ENCODE data around the gene PPM1H.

PPM1H gene

GRCh38 chr12:62717643-62718042 lies 217.3 kb downstream of the PPM1H start:
- no peak overlapping the region for H3K4me3 ChIP-seq (ENCODE audit: low read length)
- TF ChIP-seq CTCF (IDR thresholded peaks at IDR 0.05; ENCODE audit: insufficient read depth, low read depth, low read length, missing control alignments), result no peak
- DNase-seq (ENCODE audit: low read depth), result no peak

GRCh38 chr12:62716866-62717525 lies 218.0 kb downstream of the PPM1H start:
- peak; percentile 49 for DNase-seq (ENCODE audit: low read depth)
- H3K4me3 ChIP-seq (ENCODE audit: low read length), result no peak overlapping the region
- no peak for TF ChIP-seq CTCF (IDR thresholded peaks at IDR 0.05; ENCODE audit: insufficient read depth, low read depth, low read length, missing control alignments)

- no peak for TF ChIP-seq CTCF (IDR thresholded peaks at IDR 0.05; ENCODE audit: insufficient read depth, low read depth, low read length, missing control alignments)
- H3K4me3 ChIP-seq (ENCODE audit: low read length), result no peak overlapping the region
- DNase-seq (ENCODE audit: low read depth), result no peak
Measured at GRCh38 chr12:62716037-62716436, 218.9 kb downstream of the PPM1H start.

- TF ChIP-seq CTCF (IDR thresholded peaks at IDR 0.05; ENCODE audit: insufficient read depth, low read depth, low read length, missing control alignments), result no peak
- no peak overlapping the region for H3K4me3 ChIP-seq (ENCODE audit: low read length)
- no peak for DNase-seq (ENCODE audit: low read depth)
Measured at GRCh38 chr12:62714774-62715721, 219.9 kb downstream of the PPM1H start.

- no peak for TF ChIP-seq CTCF (IDR thresholded peaks at IDR 0.05; ENCODE audit: insufficient read depth, low read depth, low read length, missing control alignments)
- H3K4me3 ChIP-seq (ENCODE audit: low read length), result no peak overlapping the region
- DNase-seq (ENCODE audit: low read depth), result no peak
Measured at GRCh38 chr12:62714181-62714773, 220.7 kb downstream of the PPM1H start.

- no peak overlapping the region for H3K4me3 ChIP-seq (ENCODE audit: low read length)
- no peak for DNase-seq (ENCODE audit: low read depth)
- no peak for TF ChIP-seq CTCF (IDR thresholded peaks at IDR 0.05; ENCODE audit: insufficient read depth, low read depth, low read length, missing control alignments)
Measured at GRCh38 chr12:62713723-62714122, 221.2 kb downstream of the PPM1H start.

All from epithelial cell of esophagus (primary cell).